Measurements from ENCODE around the gene ZDHHC8. TPM values are rescaled to one million over a fixed set of nuclear protein-coding genes. Genes with fewer than 3 reads are reported as not detected.

Gene ZDHHC8
- total and polyA plus RNA-seq, 2 donors (not counting 1 experiment from before 2014, with no cell fraction given): 94.4 to 96.9 TPM

GRCh38 chr22:20186871-20187546 is 55.4 kb downstream of the ZDHHC8 start:
- ChIA-PET CTCF (no interaction called here), POLR2A (no interaction called here)
- no peaks in the 10 kb centered on the region for H3K27me3 ChIP-seq (replicated peaks in 1 of 4; ENCODE audit: control extremely low read depth in 1 of 4, control insufficient read depth in 3 of 4, insufficient read depth in 4 of 4, low read length in 3 of 4)
- H3K36me3 ChIP-seq (replicated peaks in 1 of 2; ENCODE audit: control extremely low read depth in 1 of 2, control insufficient read depth in 1 of 2, extremely low read depth in 1 of 2, insufficient read depth in 2 of 2, low read length in 1 of 2): no peaks in the 10 kb centered on the region
- no peak for DNase-seq
- WGBS (ENCODE audit: insufficient coverage): 80% methylated on average over 13 of the region's 14 CpGs
- Mint-ChIP-seq H3K4me3 (no peak overlapping the region), H3K27me3 (no peaks in the 10 kb centered on the region), H3K9me3 (ENCODE audit: insufficient read depth) (no peaks in the 10 kb centered on the region), H3K4me1 (no peaks in the 10 kb centered on the region), H3K27ac (no peak overlapping the region)
- H3K79me2 ChIP-seq (ENCODE audit: control insufficient read depth, insufficient read depth, low read length): no peaks in the 10 kb centered on the region
- H3K9me3 ChIP-seq (ENCODE audit: control extremely low read depth in 1 of 3, control insufficient read depth in 2 of 3, insufficient read depth in 1 of 3, low read length in 2 of 3): no peaks in the 10 kb centered on the region
- ATAC-seq (ENCODE audit: low read depth): no peak
- intact Hi-C loops (cut with micrococcal nuclease): no loop called here
- TF ChIP-seq CTCF (IDR thresholded peaks at IDR 0.05): no peak
- no peak for TF ChIP-seq EZH2 (IDR thresholded peaks at IDR 0.05; ENCODE audit: borderline replicate concordance, insufficient read depth, low read depth, low read length, poor library complexity, severe bottlenecking)
- H3K27ac ChIP-seq (ENCODE audit: low read length in 2 of 2): no peak overlapping the region
- no peak overlapping the region for H3K9ac ChIP-seq (ENCODE audit: low read length)
- H3K4me3 ChIP-seq (ENCODE audit: control extremely low read depth in 1 of 5, extremely low read depth in 1 of 5, insufficient read depth in 1 of 5, low read depth in 2 of 5, low read length in 4 of 5): no peak overlapping the region
- no peaks in the 10 kb centered on the region for H3K4me1 ChIP-seq (ENCODE audit: control insufficient read depth in 2 of 2, insufficient read depth in 2 of 2, low read length in 2 of 2)
- H4K20me1 ChIP-seq (ENCODE audit: control insufficient read depth, insufficient read depth, low read length, poor library complexity, severe bottlenecking): no peaks in the 10 kb centered on the region
- H2AFZ ChIP-seq (ENCODE audit: insufficient read depth, low read depth, low read length, poor library complexity, severe bottlenecking): no peak overlapping the region
- no peak overlapping the region for H3K4me2 ChIP-seq (replicated peaks; ENCODE audit: low read depth, low read length, poor library complexity, severe bottlenecking)

GRCh38 chr22:20187777-20188566 is 56.4 kb downstream of the ZDHHC8 start:
- ATAC-seq (ENCODE audit: low read depth) (no peak), DNase-seq (no peak)
- no peaks in the 10 kb centered on the region for H3K27me3 ChIP-seq (replicated peaks in 1 of 4; ENCODE audit: control extremely low read depth in 1 of 4, control insufficient read depth in 3 of 4, insufficient read depth in 4 of 4, low read length in 3 of 4)
- Mint-ChIP-seq H3K4me3 (no peak overlapping the region), H3K27ac (no peak overlapping the region), H3K4me1 (no peaks in the 10 kb centered on the region), H3K9me3 (ENCODE audit: insufficient read depth) (no peaks in the 10 kb centered on the region), H3K27me3 (no peaks in the 10 kb centered on the region)
- no peaks in the 10 kb centered on the region for H3K79me2 ChIP-seq (ENCODE audit: control insufficient read depth, insufficient read depth, low read length)
- no peak overlapping the region for H3K4me3 ChIP-seq (ENCODE audit: control extremely low read depth in 1 of 5, extremely low read depth in 1 of 5, insufficient read depth in 1 of 5, low read depth in 2 of 5, low read length in 4 of 5)
- 85% methylated on average over 12 of the region's 12 CpGs for WGBS (ENCODE audit: insufficient coverage)
- H3K9ac ChIP-seq (ENCODE audit: low read length): no peak overlapping the region
- POLR2A ChIA-PET: no interaction called here
- CTCF ChIA-PET: no interaction called here
- no peaks in the 10 kb centered on the region for H3K4me1 ChIP-seq (ENCODE audit: control insufficient read depth in 2 of 2, insufficient read depth in 2 of 2, low read length in 2 of 2)
- TF ChIP-seq CTCF (IDR thresholded peaks at IDR 0.05): no peak
- no peak for TF ChIP-seq EZH2 (IDR thresholded peaks at IDR 0.05; ENCODE audit: borderline replicate concordance, insufficient read depth, low read depth, low read length, poor library complexity, severe bottlenecking)
- H3K4me2 ChIP-seq (replicated peaks; ENCODE audit: low read depth, low read length, poor library complexity, severe bottlenecking): no peak overlapping the region
- intact Hi-C loops (cut with micrococcal nuclease): no loop called here
- no peak overlapping the region for H2AFZ ChIP-seq (ENCODE audit: insufficient read depth, low read depth, low read length, poor library complexity, severe bottlenecking)
- no peaks in the 10 kb centered on the region for H3K9me3 ChIP-seq (ENCODE audit: control extremely low read depth in 1 of 3, control insufficient read depth in 2 of 3, insufficient read depth in 1 of 3, low read length in 2 of 3)
- no peaks in the 10 kb centered on the region for H4K20me1 ChIP-seq (ENCODE audit: control insufficient read depth, insufficient read depth, low read length, poor library complexity, severe bottlenecking)
- H3K36me3 ChIP-seq (replicated peaks in 1 of 2; ENCODE audit: control extremely low read depth in 1 of 2, control insufficient read depth in 1 of 2, extremely low read depth in 1 of 2, insufficient read depth in 2 of 2, low read length in 1 of 2): no peaks in the 10 kb centered on the region
- H3K27ac ChIP-seq (ENCODE audit: low read length in 2 of 2): no peak overlapping the region

Measured in B cell (primary cell).